ENCODE data around the gene CCL3.
"Not testable (repeated sequence)": the region's sequence is repeated elsewhere in the genome, so short reads cannot be mapped to it uniquely, and the experiment has no call there.

Gene CCL3

DNA sequence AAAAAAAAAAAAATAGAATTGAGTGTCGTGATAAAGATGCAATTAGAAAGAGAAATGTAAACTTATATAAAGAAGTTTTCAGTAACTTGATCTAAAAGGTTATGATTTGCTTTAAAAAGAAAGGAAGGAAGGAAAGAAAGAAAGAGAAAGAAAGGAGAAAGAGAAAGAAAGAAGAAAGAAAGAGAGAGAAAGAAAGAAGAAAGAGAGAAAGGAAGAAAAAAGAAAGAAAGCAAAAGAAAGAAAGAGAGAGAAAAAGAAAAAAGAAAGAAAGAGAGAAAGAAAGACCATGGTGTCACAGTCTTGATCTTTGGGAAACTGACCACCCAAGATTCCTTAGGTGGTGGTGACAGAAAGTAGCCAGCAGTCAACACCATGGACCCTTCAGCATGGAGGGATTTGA lies 4.3 kb upstream of the CCL3 start:
- no peak for TF ChIP-seq CTCF (IDR thresholded peaks at IDR 0.05; ENCODE audit: control extremely low read depth, extremely low read depth, low read depth, missing control alignments)
- ChIA-PET POLR2A (no interaction called here), CTCF (no interaction called here)
- no peak for DNase-seq (ENCODE audit: extremely low spot score)

DNA sequence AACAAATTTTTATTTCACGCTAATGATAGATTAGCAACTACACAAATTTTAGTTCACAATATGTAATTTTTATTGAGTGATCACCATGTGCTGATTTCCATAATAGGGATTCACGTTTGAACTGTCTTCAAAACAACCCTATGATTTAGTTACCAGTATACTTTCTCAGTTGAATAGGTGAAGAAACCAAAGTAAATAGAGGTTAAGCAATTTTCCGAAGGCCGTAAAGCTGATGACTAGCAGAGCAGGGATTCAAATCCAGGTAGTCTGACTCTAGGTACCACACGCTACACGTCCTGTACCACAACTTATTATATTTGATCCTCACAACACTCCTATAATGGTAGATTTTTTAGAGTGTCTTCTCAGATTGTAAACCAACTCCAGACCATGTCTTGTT lies 2.8 kb upstream of the CCL3 start:
- DNase-seq (ENCODE audit: extremely low spot score): not testable (repeated sequence)
- CTCF ChIA-PET: interaction anchor here (1.6 kb wide), 1 partner anchor 111 kb away, joined by 4 read pairs; the partner anchor contains the start of gene CCL16
- POLR2A ChIA-PET: interaction anchor here (0.7 to 1.0 kb wide), 2 partner anchors 10 to 25 kb away, joined by 3 to 4 read pairs; no protein-coding TSS in a partner anchor

DNA sequence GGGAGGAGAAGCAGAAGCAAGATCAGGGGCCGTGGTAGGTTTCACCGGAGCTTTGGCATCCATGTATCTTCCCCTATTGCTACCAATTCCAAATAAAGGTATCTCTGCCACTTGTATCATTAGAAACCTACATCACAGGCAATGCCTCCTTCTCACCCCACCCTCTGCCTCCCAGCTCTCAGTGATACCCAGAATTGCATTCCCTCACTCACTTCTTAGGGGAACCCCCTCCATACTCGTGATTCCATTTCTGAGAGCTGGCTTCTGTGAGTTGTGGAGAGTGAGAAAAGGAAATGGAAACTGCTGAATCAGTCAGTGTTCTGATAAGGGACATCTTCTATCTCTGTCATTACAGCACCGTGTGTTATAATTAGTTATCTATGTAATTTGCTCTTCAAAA lies 2.3 kb upstream of the CCL3 start:
- no peak for TF ChIP-seq CTCF (IDR thresholded peaks at IDR 0.05; ENCODE audit: control extremely low read depth, extremely low read depth, low read depth, missing control alignments)
- no peak for DNase-seq (ENCODE audit: extremely low spot score)
- POLR2A ChIA-PET: interaction anchor here (0.7 to 1.0 kb wide), 2 partner anchors 10 to 26 kb away, joined by 3 to 4 read pairs; no protein-coding TSS in a partner anchor
- CTCF ChIA-PET: interaction anchor here (0.7 to 1.6 kb wide), 3 partner anchors 8 to 111 kb away, joined by 3 to 4 read pairs (median 3); partner anchors contain the start of gene CCL16

GRCh38 chr17:36089339-36089865 lies 541 bp downstream of the CCL3 start:
- ChIA-PET POLR2A (interaction anchor here (1.0 to 2.5 kb wide), 8 partner anchors 10 to 226 kb away, joined by 3 to 12 read pairs (median 4); partner anchors contain the start of genes CCL3L1 and CCL3L3), CTCF (interaction anchor here (1.0 to 6.5 kb wide), 6 partner anchors 17 to 107 kb away, joined by 3 to 51 read pairs (median 4); no protein-coding TSS in a partner anchor)
- no peak for DNase-seq (ENCODE audit: extremely low spot score)
- no peak for TF ChIP-seq CTCF (IDR thresholded peaks at IDR 0.05; ENCODE audit: control extremely low read depth, extremely low read depth, low read depth, missing control alignments)

GRCh38 chr17:36088670-36089338 lies 1.1 kb downstream of the CCL3 start:
- no peak for TF ChIP-seq CTCF (IDR thresholded peaks at IDR 0.05; ENCODE audit: control extremely low read depth, extremely low read depth, low read depth, missing control alignments)
- POLR2A ChIA-PET: interaction anchor here (1.0 to 2.5 kb wide), 2 partner anchors 10 to 226 kb away, joined by 4 to 12 read pairs; no protein-coding TSS in a partner anchor
- DNase-seq (ENCODE audit: extremely low spot score): no peak
- CTCF ChIA-PET: interaction anchor here (1.0 to 6.5 kb wide), 4 partner anchors 14 to 106 kb away, joined by 3 to 51 read pairs (median 6); partner anchors contain the start of gene CCL4

DNA sequence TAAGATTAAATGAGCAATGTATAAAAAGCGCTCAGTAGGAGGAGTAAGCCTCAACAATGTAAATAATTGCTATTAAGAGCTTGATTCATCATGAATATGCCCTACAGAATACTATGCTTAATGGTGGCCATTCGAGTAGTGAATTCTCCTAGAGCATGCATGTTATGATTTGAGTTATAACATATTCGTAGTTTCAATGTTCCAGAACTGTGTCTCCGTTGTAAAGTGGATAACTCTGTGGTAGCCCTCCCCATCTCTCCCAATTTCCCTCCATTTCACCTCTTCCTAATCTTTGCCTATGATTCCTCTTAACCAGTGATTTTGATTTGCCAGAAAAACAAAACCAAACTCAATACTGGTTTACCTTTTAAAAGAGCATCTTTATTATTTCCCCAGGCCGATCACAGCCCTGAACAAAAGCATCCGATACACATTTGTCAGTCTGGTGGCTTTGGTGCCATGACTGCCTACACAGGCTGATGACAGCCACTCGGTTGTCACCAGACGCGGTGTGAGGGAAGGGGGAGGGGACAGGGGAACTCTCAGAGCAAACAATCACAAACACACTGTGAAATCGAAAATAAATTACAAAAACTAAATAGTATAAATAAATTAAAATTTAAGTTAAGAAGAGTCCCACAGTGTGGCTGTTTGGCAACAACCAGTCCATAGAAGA lies 1.9 kb downstream of the CCL3 start:
- not testable (repeated sequence) for DNase-seq (ENCODE audit: extremely low spot score)
- POLR2A ChIA-PET: interaction anchor here (1.0 to 2.5 kb wide), 2 partner anchors 11 to 225 kb away, joined by 4 to 12 read pairs; no protein-coding TSS in a partner anchor
- CTCF ChIA-PET: interaction anchor here (1.0 to 6.5 kb wide), 4 partner anchors 15 to 105 kb away, joined by 3 to 51 read pairs (median 6); partner anchors contain the start of gene CCL4

DNA sequence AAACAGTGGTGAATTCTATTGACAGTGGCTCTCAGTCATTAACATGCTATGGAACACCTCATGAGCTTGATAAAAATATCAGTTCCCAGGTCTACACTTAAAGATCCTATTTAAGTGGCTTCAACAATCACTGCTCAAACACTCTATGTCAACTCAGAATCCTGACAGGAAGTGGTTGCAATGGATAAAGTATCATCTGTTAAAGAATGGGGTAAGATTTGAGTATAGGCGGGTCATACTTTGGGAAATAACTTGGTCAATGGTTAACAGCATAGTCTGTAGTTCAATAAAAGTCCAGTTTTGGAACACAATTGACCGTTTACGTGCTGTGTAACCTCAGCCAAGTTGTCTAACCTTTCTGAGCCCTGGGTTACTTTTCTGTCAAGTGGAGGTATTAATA lies 2.5 kb downstream of the CCL3 start:
- CTCF ChIA-PET: interaction anchor here (1.6 to 6.5 kb wide), 3 partner anchors 15 to 62 kb away, joined by 4 to 51 read pairs (median 6); no protein-coding TSS in a partner anchor
- POLR2A ChIA-PET; DNase-seq (ENCODE audit: extremely low spot score): not testable (repeated sequence)

Data from GM10248 (cell line).